Lower leg skin (tissue), 4 donors: ENCODE results near the gene NFKBIZ. TPM values are rescaled to one million over a fixed set of nuclear protein-coding genes. Genes with fewer than 3 reads are reported as not detected.

Source experiments
- DNase-seq, 2 donors: peaks; one replicate each; pipeline ENCODE4 v3.0.0-alpha.2; 2019; ENCODE audit warnings: low spot score in 2 of 2
- H3K4me3 ChIP-seq: fragments of 200-600 bp; sonication (generic); 2 replicates; pipeline ENCODE4 v1.5.1; 2017; ENCODE audit warnings: mild to moderate bottlenecking, low read depth; ENCODE audit not compliant: poor library complexity, severe bottlenecking
- POLR2A ChIP-seq, 2 donors: fragments of 450-650 bp; IDR thresholded peaks; one replicate each; pipeline ENCODE4 v1.6.1; 2016 to 2017; ENCODE audit warnings: antibody characterized with exemption in 2 of 2, mild to moderate bottlenecking in 1 of 2, moderate library complexity in 1 of 2
- WGBS, 2 donors: methylation state at CpG; one replicate each; pipeline ENCODE4 v1.1.5; 2018; 5-methylcytosine and 5-hydroxymethylcytosine counted together
- intact Hi-C: fragments of 100-400 bp; cut with DNase I; formaldehyde crosslinking; loops from one replicate; pipeline ENCODE4 v1.15.0; 2023; ENCODE audit warnings: low total_unique reads
- total RNA-seq, 4 donors: library from RNA; depleted of rRNA; stranded (reverse); fragments of >200 nt; gene quantifications; one replicate each; pipeline ENCODE4 v1.1.0, GENCODE V29; 2016
- TF ChIP-seq, protein P1 (sequence below), 3 donors: fragments of 450-650 bp; IDR thresholded peaks; one replicate each; pipeline ENCODE4 v1.5.1; 2016; ENCODE audit warnings: antibody characterized with exemption in 3 of 3, mild to moderate bottlenecking in 3 of 3, moderate library complexity in 2 of 3

The NFKBIZ gene
- total RNA-seq, 4 donors from 2014 or later: 155 to 440 (median 310) TPM

DNA sequence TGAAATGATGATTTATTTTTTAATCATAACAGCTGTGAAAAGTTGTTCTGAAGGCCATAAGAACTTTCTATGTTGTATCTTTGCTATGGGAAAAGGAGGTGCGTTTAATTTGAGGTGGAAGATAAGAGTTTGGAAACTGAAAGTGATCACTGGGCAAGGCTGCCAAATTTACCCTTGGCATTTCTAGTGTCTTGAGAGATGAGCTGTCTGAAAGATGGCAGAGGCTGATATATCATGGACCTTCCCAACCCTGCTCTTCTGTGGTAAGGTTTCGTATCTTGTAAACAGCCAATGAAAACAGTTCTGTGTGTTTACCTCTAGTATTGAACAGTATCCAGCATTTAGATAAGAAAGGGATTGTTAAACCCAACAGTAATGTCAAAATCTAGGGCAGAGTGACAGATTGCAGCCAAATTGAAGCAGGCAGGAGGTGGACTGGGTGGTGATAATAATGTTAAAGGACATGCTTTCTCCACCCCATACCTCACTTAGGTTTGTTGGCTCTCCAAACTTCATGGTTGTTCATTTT is 15.8 kb upstream of the NFKBIZ start:
- H3K4me3 ChIP-seq: no peak overlapping the region
- WGBS, 2 donors: 56 to 63% methylated on average over 2 of the region's 2 CpGs
- intact Hi-C loops: no loop called here
- no peak for DNase-seq
- TF ChIP-seq, protein P1, sequence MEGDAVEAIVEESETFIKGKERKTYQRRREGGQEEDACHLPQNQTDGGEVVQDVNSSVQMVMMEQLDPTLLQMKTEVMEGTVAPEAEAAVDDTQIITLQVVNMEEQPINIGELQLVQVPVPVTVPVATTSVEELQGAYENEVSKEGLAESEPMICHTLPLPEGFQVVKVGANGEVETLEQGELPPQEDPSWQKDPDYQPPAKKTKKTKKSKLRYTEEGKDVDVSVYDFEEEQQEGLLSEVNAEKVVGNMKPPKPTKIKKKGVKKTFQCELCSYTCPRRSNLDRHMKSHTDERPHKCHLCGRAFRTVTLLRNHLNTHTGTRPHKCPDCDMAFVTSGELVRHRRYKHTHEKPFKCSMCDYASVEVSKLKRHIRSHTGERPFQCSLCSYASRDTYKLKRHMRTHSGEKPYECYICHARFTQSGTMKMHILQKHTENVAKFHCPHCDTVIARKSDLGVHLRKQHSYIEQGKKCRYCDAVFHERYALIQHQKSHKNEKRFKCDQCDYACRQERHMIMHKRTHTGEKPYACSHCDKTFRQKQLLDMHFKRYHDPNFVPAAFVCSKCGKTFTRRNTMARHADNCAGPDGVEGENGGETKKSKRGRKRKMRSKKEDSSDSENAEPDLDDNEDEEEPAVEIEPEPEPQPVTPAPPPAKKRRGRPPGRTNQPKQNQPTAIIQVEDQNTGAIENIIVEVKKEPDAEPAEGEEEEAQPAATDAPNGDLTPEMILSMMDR (IDR thresholded peaks at IDR 0.05): no peak
- no peak for TF ChIP-seq POLR2A (IDR thresholded peaks at IDR 0.05)

DNA sequence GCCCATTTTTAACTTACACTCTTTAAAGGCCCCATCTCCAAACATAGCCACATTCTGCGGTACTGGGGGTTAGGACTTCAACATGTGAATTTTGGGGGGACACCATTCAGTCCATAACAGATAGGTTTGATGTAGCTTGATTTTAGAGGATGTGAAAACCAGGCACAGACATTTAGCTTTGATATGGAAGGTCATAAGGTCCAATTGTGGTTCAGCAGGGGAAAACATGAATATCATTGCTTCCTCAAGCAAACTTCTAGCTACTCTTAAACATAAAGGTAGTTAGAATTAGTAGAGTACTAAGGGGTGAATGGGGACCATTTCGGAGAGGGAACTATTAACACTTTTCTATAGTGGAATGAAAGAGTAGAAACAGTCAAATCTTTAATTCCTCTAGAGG is 13.6 kb upstream of the NFKBIZ start:
- intact Hi-C loops: no loop called here
- no peak for DNase-seq
- TF ChIP-seq, protein P1 (IDR thresholded peaks at IDR 0.05): no peak
- TF ChIP-seq POLR2A (IDR thresholded peaks at IDR 0.05): no peak
- 95 to 100% methylated on average over 2 of the region's 2 CpGs for WGBS, 2 donors
- no peak overlapping the region for H3K4me3 ChIP-seq

DNA sequence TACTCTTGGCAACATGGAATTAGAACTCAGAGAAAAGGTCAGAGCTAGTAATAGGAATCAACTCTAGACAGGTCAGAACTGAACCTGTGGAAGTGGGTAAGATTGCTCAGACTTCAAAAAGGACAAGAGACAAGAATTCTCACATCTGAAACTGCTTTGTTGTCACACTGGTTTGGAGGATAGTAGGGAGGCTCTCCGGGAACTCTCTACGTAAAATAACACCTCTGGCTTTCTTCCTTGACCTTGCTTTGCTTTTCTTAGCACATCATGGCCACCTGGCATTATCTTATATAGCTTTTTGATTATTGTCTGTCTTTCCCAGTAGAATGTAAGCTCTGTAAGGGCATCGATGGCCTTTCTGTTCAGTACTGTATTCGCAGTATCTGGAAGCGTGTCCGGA is 13.2 kb upstream of the NFKBIZ start:
- H3K4me3 ChIP-seq: no peak overlapping the region
- DNase-seq: no peak
- WGBS, 2 donors: 92 to 93% methylated on average over 6 of the region's 6 CpGs
- intact Hi-C loops: no loop called here
- TF ChIP-seq POLR2A (IDR thresholded peaks at IDR 0.05): no peak
- TF ChIP-seq, protein P1 (IDR thresholded peaks at IDR 0.05): no peak

DNA sequence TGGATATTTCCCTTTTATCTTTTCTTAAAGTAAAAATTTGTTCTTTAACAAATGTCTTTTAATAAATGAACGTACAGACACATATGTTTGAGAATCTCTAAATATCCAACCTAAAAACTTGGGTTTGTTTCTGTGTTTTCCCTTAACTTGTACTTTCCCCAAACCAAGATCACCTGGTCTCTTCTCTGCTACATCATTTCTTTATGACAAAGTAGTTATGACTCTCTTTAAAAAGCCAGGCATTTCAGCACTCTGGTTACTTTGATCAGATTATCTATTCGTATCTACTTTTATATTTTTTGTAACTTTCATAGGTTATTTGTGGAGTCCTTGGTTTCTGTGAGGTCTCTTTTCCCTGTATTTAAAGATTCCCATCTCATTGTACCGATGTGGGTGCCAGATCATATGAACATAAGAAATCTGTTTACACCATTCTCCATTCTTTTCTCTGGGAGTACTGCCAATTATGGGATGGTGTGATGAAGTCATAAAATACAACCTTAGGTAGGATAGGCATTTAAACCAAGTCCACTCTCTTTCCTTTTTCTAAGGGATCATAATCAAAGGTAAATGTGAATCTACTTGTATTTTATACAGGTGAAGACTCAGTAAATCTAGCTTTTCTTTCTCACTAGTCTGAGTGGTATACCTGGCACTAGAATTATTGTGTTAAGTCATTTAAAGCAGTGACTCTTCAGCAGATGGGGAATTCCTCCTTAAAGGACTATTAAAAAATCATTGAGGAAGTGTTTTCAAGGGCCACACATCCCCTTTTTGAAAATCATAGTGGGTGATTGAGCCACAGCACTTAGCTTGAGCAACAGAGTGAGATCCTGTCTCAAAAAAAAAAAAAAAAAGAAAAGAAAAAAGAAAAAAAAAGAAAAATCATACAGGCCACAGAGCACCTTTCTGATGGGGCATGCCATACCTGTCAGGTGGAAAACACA is 12.4 kb upstream of the NFKBIZ start:
- intact Hi-C loops: no loop called here
- no peak overlapping the region for H3K4me3 ChIP-seq
- WGBS, 2 donors: 54 to 55% methylated on average over 3 of the region's 3 CpGs
- TF ChIP-seq, protein P1 (IDR thresholded peaks at IDR 0.05): no peak
- no peak for TF ChIP-seq POLR2A (IDR thresholded peaks at IDR 0.05)
- no peak for DNase-seq

DNA sequence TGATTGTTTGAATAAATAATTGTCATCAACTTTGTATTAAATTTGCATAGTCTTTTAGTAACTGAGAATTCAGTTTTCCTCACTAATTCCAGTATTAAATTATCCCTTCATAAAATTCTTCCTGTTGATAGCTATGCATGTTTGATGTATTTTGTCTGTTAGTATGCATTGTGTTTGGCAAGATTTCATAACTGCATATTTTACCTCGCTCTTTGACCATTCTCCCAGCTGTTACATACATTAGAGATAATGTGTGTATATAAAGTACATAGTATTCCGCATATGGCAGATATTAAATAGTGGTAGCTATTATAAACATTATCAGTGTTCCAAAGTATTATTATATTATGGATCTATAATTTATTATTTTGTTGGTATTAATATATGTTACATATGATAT is 10.6 kb upstream of the NFKBIZ start:
- no peak overlapping the region for H3K4me3 ChIP-seq
- DNase-seq: no peak
- no peak for TF ChIP-seq POLR2A (IDR thresholded peaks at IDR 0.05)
- TF ChIP-seq, protein P1 (IDR thresholded peaks at IDR 0.05): no peak
- WGBS, 2 donors: 91 to 98% methylated on average over 2 of the region's 2 CpGs
- intact Hi-C loops: no loop called here
